Hippocampal formation (tissue), 2 donors: ENCODE results near the gene FAM111A.
A peak's percentile ranks its signal among the peaks of the same experiment; 100 is the strongest.
"Not testable (repeated sequence)": the region's sequence is repeated elsewhere in the genome, so short reads cannot be mapped to it uniquely, and the experiment has no call there.

Source experiments
- DNase-seq, 2 donors: peaks; one replicate each; lab custom pipeline; 2025; lab: John Stamatoyannopoulos, UW

The FAM111A gene, protein sequence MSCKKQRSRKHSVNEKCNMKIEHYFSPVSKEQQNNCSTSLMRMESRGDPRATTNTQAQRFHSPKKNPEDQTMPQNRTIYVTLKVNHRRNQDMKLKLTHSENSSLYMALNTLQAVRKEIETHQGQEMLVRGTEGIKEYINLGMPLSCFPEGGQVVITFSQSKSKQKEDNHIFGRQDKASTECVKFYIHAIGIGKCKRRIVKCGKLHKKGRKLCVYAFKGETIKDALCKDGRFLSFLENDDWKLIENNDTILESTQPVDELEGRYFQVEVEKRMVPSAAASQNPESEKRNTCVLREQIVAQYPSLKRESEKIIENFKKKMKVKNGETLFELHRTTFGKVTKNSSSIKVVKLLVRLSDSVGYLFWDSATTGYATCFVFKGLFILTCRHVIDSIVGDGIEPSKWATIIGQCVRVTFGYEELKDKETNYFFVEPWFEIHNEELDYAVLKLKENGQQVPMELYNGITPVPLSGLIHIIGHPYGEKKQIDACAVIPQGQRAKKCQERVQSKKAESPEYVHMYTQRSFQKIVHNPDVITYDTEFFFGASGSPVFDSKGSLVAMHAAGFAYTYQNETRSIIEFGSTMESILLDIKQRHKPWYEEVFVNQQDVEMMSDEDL

DNA sequence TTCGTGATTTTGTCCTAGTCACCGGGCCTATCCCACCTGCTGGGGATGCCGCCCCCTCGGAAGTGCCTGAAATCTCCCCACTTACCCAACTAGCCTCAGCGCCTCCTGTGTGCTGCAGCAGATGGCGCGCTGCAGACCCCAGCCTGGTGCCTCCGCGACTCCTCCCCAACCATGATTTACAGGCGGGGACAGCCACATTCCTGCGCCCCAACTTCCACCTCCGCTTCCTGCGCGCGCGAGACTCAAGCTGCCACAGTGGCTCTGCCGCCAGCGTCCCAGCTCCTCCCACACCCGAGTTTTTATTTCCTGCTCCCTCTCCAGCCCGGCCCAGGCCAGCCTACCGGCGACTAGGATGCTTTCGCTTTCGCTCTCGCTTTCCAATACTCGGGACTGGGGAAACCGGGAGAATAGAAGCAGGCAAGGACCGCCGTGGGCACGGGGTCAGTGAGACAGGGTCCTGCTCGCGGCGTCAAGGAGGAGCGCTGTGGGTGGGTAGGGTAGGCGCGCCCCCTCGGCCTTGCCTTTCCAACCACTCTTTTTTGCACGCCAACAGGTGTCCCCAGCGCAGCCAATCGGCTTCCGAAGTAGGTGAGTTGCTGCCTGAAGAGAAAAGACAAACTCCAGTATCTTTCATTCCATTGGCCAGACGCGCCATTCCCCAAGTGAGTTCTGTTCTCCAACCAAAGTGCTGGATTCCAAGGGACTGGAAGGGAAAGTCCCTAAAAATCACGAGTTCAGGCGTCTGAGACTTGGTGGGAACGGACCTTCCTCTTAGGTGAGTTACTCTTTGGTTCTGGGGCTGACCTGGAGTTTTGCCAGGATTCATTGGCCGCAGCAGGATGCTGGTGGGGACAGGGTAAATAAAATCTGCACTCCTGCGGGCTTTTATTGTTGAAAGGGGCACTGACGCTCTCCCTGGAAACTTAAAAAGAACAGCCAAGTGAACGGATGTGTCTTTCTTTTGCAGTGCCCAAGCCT lies at the start of gene FAM111A:
Gene FAM111A (plus strand): TSS at position 327 of the 978 bp plus-strand sequence. CDS start 6,017 bp downstream, outside the sequence.
- DNase-seq, result peak; percentile 57 to 84

DNA sequence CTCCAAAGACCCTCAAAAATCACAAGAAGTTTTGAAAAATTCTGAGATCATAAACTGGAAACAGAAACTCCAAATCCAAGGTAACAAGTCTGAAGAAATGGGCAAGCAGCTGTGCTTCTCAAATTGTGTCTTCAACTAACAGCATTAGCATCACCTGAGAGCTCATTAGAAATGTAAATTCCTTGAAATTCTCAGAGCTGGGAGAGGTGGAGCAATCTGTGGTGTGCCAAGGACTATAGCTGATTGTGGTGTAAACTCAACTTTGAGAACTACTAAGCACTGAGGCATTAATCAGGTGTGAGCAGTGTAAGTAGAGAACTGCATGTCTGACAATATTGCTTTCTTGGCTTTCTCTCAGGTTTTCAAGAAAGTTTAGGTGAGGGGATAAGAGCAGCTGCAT lies 49.1 kb upstream of the FAM111A start:
- DNase-seq, result not testable (repeated sequence)

DNA sequence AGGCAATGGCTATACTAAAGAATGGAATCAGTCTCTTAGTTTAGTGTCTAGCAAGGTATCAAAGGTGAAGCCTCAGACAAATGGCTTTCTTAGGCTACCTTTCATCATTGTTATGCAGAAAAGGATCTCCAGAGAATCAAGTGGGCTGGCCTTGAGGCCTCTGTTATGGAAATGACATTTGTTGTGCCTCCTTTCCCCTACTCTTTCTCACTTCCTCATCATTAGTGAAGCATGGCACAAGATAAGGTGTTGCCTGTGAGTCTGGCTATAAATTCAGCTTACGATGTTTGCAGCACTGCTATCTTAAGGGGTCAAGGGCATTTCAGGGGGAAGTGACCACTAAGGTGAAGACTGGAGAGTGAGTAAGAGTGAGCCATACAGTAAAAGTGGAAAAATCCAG lies 47.4 kb upstream of the FAM111A start:
- DNase-seq, result not testable (repeated sequence)

DNA sequence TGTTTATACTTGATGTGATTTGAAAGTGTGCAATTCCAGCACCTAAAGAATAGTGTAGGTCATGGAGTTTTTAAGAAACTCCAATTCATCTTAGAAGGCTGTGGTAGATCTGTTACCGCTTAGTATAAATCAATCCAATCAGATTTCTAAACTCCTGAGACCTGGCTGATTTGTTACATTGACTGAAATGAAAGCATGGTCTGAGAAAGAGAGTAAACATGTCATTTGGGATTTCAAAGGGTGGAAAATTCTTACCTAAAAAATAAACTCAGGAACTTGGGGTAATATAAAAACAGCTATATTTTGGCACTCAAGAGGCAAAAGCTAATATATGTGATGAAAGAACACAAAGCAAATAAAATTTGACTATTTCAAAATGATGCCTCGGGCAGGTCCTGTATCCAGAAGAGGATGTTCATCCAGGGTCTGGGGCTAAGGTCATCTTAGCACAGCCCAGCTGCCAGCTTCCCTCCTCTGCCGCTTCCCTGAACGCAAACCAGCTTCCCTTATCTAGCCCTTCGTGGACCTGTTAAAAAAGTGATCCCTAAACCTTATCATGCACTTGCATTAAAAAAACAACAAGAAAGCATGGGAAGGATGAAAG lies 46.6 kb upstream of the FAM111A start:
- not testable (repeated sequence) for DNase-seq

DNA sequence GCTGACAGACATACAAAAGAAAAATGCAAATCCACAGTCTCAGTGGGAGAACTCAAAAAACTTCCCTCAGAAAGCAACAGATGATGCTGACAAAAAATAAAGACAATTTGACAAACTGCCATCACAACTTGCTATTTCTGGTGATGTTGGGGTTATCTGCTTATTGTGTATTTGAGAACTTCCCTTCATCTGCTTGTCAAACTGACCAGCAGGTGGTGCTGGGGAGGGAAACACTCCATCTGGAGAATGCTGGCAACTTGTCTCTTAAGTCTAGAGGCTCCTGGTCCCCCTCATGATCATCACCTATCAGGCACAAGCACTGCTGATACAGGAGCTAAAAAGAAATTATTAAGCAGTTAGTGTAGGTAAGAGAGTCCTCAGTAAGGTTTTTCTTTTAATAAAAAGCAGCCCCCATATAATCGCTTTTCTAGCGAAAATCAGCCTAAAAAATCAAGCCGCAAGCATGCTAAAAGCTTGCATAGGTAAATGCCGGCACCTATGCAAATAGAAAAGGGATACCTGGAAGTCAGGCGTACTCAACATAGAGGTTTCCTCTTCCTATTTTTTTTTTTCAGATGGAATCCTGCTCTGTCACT lies 45.4 kb upstream of the FAM111A start:
- DNase-seq, result peak; percentile 11 to 13

DNA sequence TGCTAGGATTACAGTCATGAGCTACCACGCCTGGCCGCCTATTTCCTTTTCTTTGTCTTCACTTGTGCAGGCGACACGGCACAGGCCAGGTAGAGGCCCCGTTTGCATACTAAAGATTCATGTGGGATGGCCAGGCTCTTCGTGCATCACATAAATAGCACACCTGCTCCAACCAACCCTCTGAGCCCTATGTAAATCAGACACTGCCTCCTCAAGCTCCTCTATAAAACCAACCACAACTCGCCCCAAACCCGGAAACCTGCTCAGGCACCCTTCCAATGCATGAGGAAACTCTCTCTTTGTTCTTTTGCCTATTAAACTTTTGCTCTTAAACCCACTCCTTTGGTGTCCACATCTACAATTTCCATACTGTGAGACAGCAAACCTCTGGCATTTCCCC lies 44.7 kb upstream of the FAM111A start:
- not testable (repeated sequence) for DNase-seq

DNA sequence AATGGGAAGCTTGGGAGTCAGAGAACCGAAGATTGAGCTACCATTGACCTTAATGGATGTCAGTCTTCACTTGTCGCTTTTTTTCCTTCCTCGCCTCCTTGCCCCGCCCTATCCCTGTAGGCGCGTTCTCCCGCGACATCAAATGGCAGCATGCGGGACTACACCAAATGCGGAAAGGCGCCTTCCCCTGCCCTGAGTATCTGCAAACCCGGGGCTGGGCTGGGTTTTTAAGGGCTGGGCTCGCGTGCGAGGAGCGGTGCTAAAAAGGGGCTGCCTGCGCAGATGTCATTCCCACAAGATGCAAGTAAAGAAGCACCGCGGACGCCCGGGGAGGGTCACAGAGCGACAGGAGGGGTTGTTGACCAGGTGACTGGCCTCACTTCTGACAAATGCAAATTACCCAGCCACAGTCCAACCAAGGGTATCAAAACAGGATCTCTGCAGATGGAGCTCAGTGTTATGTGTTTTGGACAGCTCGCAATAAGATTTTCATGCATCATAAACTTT lies 40.3 kb upstream of the FAM111A start:
- DNase-seq, result peak in 1 of 2 donors; percentile 7

DNA sequence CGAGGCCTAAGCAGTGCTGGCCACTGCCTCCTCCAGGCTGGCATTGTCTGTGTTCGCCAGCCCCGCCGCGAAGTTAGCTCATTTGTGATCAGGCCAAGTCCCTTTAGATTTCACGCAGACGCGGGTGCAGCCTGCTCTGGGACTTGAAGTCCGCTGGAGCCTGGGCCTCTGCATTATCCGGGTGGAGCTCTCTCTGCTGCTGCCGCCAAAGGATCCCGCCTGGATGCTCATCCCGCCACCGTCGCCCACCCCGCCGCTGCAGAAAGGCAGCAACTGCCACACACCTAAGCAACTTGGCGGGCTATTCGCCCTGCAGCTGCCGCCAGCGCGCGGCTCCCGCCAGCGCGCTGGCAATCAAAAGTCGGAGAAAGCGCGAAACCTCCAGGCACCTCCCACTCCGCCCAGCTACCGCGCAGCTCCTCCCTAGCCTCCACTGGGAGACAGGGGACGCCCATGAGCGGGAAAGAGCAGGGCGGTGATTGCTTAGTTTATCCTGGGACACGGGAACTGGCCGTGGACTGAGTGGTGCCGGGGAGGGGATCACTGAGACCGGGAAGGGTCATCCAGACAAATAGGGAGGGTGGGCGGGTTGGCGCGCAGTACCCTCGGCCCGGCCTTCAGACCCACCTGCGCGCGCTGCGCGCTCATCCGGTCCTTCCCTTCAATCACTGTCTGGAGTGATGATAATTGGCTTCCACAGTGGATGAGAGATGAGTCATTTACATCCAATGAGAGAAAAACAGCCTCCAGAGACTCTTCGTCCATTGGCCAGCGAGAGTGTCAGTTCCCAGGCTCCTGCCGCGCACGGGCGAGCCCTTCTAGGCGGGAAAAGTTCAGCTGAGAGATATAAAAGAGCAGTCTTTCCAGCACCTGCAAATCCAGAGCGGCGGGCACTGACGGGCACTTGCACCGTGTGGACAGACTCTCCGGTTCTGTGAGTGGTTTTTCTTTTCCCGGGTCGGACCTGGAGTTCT lies 36.0 kb upstream of the FAM111A start, which contains the start of gene FAM111B:
Gene FAM111B (plus strand): TSS at position 875 of the 974 bp plus-strand sequence. CDS start 2,389 bp downstream, outside the sequence.
- peak; percentile 62 to 73 for DNase-seq

DNA sequence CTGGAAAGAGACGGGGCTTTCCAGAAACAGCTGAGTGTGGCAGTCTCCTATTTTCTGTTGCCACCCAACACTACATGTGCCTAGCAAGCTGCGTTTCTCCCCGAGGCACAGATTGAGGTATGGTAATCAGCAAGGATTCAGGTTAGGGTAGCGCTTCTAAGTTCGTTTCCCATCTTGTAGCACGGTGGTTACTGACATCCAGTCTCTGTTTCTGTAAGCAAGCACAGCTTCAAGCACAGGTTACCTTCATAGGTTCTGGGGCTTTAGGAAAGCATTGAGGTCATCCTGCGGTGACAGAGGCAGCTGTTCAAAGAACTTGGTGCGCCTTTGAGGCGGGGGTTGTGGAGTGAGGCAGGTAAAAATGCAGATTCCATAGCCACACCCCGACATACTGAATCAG lies 34.9 kb upstream of the FAM111A start:
- DNase-seq, result not testable (repeated sequence)

DNA sequence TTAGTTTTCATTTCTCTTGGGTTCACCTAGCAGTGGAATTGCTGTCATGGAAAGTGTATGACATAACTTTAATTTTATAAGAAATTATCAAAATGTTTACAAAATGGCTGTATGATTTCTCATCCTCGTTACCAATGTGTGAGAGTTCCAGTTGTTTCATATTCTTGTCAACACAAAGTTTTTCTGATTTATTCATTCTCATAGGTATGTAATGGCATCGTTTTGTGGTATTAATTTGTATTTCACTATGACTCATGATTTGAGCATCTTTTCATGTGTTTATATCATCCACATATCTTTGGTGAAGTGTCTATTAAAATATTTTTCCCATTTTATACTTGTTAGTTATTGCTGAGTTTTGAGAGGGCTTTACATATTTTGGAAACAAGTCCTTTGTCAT lies 30.2 kb upstream of the FAM111A start:
- no peak for DNase-seq

DNA sequence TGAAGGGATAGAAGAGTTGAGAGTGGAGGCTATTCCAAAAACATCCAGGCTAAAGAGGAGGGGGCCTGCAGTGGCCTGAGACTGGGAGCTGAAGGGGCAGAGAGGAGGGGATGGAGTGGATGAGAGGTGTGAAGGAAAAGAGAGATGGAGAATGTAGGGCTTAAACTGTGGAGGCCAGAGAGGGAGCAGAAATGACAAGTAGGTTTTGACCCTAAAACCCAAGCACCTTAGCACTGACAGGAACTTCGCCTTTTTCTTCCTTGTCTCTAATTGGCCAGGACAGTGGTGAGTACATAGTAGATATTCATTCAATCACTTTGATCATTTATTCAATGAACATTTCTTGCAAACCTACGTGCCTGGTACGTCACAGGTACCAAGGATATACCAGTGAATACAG lies 28.3 kb upstream of the FAM111A start:
- no peak for DNase-seq

DNA sequence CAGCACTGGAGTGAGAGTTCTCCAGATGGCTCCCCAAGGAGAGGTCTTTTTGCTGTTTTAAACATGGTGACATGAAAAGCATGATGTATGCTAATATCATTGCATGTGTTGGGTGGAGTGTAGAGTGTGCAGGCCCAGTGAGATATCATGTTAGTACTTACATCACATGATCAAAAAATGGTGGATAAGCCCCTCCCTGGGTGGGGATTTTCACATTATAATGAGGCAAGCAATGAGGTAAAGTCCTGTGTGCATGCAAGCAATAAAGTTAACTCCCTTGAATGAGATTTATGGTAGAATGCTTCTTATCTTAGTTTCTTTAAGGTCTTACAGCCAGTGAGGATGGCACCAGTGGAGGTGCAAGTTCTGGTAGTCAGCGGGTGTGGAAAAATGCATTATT lies 27.1 kb upstream of the FAM111A start:
- DNase-seq, result no peak

DNA sequence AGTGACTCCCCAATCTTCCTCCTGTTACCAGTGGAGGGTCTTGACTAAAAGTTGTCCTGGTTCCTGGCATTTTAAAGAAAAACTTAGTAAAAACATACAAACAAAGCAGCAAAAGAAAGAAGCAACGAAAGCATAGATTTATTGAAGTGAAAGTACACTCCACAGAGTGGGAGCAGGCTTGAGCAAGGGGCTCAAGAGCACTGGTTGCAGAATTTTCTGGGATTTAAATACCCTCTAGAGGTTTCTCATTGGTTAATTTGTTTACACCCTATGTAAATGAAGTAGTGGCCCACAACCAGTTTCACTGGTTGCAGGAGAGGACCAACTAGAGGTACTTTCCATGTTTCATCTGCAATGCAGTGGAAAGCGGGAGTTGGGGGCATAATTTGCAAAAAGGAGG lies 24.9 kb upstream of the FAM111A start:
- DNase-seq, result no peak

DNA sequence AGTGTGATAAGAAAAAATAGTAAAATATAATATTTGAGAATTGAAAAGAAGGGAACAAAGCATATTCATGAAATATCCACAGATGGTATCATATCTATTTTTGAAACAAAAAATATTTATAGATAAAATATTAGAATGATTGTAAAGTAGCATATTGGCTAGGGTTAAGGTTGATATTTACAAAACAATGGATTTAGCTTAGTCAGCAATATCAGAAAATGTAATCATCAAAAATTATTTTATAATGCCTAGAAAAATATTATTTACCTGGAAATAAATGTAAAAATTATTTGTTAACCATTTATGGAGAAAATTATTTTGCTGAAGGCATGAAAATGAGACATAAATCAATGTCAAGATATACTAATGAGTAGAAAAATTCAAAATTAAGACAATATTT lies 22.8 kb upstream of the FAM111A start:
- no peak for DNase-seq

DNA sequence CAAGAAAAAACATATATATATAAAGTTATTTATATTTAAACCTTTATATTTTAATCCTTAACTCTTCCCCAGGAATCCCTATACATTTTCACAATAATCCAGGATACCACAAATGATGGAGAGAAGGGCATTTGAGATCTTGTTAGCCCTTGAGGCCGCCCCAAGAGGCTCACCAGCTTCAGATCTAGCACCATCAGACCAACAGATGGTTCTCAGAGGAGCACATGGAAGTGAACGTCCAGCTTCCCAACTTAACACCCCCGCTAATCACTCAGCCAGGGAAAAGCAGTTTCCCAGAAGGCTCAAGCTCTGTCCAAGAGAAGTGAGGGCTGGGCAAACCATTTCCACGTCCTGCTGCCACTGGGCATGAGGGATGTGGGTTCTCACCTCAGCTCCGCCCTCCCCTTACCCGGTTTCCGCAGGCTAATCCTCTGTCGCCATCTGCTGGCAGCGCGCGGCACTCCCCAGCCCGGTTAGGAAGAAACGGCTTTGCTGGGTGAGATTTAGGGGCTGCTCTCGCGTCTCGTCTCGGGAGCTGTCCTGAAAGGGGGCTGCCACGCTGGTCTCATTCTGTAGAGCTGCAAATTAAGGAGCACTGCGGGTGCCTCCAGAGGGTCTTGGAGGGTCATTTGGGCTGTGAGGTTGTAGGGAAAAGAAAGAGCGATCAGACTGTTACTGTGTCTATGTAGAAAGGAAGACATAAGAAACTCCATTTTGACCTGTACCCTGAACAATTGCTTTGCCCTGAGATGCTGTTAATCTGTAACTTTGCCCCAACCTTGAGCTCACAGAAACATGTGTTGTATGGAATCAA lies 6.8 kb upstream of the FAM111A start:
- peak; percentile 43 to 64 for DNase-seq

DNA sequence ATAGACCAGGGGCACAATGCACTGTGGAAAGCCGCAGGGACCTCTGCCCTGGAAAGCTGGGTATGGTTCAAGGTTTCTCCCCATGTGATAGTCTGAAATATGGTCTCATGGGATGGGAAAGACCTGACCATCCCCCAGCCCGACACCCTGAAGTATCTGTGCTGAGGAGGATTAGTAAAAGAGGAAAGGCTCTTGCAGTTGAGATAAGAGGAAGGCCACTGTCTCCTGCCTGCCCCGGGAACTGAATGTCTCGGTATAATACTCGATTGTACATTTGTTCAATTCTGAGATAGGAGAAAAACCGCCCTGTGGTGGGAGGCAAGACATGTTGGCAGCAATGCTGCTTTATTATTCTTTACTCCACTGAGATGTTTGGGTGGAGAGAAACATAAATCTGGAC lies 6.1 kb upstream of the FAM111A start:
- not testable (repeated sequence) for DNase-seq

DNA sequence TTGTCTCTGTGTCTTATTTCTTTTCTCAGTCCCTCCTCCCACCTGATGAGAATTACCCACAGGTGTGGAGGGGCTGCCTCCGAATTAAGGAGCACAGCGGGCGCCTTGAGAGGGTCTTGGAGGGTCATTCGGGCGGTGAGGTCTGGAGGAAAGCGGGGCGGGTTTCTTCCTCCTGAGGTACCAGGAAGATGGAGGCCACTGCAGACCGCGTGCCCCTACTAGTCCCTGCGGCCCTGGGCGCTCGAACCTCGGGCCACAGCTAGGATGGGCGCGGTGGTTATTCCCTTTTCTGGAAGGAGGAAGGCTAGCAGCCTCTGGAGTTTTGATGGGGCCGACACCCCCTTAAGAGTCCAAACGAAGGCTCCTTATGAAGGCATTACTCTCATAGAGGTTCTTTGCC lies 5.5 kb upstream of the FAM111A start:
- no peak for DNase-seq

DNA sequence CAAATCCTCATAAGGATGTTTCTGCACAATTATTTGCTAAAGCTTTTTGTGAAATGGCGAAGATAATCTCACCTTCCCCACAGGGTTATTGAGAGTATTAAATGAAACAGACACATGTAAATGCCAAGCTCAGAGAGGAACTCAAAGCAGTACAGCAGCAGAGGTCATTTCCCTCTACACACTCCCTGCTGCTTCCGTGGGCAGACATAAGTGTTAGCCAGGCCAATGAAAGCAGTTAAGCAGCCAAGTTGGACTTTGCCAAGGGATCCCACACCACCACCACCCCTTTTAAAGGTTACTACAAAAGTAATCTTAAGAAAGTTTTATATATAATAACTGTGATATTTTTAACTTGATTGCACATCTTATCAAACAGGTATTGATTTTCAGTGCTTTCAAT lies 4.0 kb upstream of the FAM111A start:
- DNase-seq, result no peak

DNA sequence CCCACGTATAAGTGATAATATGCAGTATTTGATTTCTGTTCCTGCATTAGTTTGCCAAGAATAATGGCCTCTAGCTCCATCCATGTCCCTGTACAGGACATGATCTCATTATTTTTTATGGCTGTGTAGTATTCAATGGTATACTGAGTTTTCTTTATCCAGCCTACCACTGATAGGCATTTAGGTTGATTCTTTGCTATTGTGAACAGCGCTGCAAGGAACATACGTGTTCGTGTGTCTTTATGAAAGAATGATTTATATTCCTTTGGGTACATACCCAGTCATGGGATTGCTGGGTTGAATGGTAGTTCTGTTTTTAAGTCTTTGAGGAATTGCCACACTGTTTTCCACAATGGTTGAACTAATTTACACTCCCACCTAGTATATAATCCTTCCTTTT lies 1.5 kb upstream of the FAM111A start:
- DNase-seq, result no peak
